GM12801 (cell line): ENCODE results near the gene CCBE1.

Source experiments
- CTCF ChIP-seq: IDR thresholded peaks from one replicate; pipeline ENCODE4 v1.5.1; 2011; ENCODE audit warnings: control low read depth; ENCODE audit not compliant: insufficient read length; ENCODE audit errors: extremely low read depth

The CCBE1 gene

GRCh38 chr18:59549503-59550173, 147.6 kb downstream of the CCBE1 start:
- TF ChIP-seq CTCF: no peak

- no peak for TF ChIP-seq CTCF
Observed at GRCh38 chr18:59547581-59548182, 149.5 kb downstream of the CCBE1 start.

- no peak for TF ChIP-seq CTCF
Observed at GRCh38 chr18:59546188-59546587, 151.0 kb downstream of the CCBE1 start.

GRCh38 chr18:59540780-59541179, 156.4 kb downstream of the CCBE1 start:
- TF ChIP-seq CTCF: no peak

- TF ChIP-seq CTCF: no peak
Observed at GRCh38 chr18:59540346-59540745, 156.9 kb downstream of the CCBE1 start.

- no peak for TF ChIP-seq CTCF
Observed at GRCh38 chr18:59539108-59539507, 158.1 kb downstream of the CCBE1 start.

GRCh38 chr18:59537579-59537978, 159.6 kb downstream of the CCBE1 start:
- TF ChIP-seq CTCF: no peak
